NT2/D1 (cell line): ENCODE measurements around the gene SART3.

Experiments used
- SUZ12 ChIP-seq: IDR thresholded peaks from 2 replicates; pipeline ENCODE4 v1.6.1; 2011; ENCODE audit not compliant: insufficient read length, insufficient read depth; ENCODE audit errors: extremely low read depth
- ZNF274 ChIP-seq: IDR thresholded peaks from 2 replicates; pipeline ENCODE4 v1.6.1; 2011; ENCODE audit warnings: mild to moderate bottlenecking, low read depth, low read length

DNA sequence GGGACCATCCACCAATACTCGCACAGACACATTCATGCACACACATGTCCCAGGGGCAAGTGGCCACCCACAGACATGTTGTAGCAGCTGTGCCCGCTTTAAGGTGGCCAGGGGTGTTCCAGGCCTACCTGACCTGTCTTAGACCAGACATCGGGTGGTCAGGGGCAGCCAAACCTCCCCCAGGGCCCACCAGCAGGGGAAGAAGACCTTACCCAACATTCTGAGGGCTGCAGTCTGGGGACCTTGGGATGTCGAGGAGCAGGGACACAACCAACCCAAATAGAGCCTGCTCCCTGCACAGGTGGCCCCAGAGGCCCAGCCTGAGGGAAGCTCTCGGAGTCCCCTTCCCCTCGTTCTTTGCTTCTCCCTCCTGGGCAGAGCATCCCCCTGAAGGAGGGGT is 38.6 kb upstream of the SART3 start:
- TF ChIP-seq SUZ12 (no peak), ZNF274 (no peak)
